ENCODE measurements around the gene BEST3. TPM values are rescaled to one million over a fixed set of nuclear protein-coding genes. Genes with fewer than 3 reads are reported as not detected.
"Not testable (repeated sequence)": the region's sequence is repeated elsewhere in the genome, so short reads cannot be mapped to it uniquely, and the experiment has no call there.

The BEST3 gene
- total RNA-seq, 1 experiment from 2014 or later, result not detected

DNA sequence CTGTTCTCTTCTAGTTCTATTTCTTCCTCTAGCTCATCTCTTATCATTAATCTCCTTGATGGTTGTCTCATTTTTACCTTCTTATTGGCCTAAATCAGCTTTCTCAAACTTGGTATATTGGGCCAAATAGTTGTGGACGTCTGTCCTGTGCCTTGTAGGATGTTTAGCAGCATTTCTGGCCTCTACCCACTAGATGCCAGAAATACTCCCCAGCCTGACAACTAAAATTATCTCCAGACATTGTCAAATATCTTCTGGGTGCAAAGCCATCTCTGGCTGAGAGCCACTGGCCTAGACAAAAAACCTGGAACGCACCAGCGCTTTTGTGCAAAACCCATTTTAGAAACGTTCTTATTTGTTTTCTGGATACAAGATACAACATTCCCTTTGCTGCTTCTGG lies 49.6 kb downstream of the BEST3 start:
- DNase-seq (ENCODE audit: low spot score), result no peak

DNA sequence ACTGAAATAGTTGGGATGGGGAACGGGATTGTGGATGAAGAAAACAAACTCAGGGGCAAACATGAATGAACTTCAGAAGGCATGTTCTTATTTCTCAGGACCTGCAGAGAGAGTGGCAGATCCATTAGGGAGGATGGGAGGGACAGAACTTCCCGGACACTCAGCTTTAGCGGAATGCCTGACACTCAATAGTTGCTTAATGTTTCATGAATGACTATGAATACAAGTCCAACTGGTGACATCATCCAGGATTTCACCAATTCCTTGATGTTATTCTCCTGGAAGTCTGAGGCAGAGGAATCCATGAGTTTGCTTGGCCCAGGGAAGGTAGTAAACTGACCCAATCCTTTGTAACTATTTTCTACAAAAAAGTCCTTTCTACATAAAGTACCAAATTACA lies 50.6 kb downstream of the BEST3 start:
- no peak for DNase-seq (ENCODE audit: low spot score)

DNA sequence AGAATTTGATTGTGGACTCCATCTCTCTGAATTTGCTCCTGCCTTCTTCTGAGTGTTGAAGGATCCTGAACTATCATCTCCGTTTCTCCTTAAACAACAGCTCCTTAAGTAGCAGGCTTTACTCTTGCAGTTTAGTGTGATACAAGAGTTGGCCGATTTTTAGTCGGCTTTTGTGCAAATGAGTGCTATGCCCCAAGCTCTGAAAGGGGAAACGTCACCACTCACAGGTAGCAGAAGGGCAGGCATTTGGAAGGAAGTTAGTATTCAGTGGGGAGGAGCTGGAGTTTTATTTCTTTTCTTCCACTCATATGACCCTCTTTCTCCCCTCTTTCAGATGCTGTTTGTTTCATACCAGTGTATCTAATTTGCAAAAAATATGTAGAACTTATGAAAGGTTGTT lies 51.9 kb downstream of the BEST3 start:
- DNase-seq (ENCODE audit: low spot score), result no peak

DNA sequence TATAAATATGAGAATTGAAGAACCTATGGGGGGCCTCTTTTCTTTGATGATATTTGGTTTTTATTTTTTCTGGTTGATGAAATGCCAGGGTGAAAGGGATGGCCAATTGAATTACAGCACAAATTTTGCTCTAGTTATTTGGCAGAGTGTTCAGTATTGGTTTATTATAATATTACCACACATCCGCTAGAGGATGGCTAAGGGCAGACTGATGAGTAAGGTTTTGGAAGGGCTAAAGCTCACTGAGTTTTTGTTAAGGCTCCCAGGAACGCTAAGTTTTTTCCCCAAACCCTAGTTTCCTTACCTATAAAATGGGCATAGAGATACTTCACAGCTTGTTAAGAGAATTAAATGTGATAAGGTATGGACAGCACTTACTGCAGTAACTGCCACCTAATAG lies 54.1 kb downstream of the BEST3 start:
- no peak for DNase-seq (ENCODE audit: low spot score)

DNA sequence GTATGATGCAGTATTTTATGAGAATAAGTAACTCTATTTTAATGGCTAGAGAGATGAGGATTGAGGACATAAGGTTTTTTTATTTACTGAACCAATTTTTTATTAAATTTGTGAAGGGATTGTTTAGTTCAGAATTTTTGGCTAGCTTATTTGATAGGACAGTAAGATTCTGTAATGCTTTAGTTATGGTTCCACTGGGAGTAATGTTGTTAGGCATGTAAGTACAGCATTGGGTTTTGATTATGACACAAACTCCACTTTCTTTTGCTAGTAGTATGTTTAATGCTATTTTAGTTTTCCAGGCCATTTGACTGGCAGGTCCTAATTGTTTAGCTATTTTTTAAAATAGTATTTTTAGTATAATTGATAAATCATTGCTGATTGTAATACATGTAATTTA lies 54.6 kb downstream of the BEST3 start:
- no peak for DNase-seq (ENCODE audit: low spot score)

DNA sequence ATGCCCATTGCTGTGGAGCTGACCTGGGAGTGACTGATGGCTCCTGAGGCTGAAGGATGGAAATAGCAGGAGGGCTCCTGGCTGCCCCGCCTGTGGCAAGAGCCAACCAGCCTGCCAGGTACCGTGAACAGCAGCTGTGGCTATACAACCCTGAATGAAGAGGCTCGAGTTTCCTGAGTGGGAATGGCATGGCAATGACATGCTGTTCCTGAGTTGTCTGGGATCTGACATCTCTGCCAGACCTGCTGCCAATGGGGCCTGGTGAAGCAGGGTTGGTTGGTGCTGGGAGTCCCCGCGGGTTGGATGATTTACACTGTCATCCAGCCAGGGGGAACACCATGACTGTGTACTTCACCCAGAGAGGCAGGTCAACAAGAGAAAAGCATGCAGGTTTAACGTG lies 56.6 kb downstream of the BEST3 start:
- DNase-seq (ENCODE audit: low spot score), result no peak

DNA sequence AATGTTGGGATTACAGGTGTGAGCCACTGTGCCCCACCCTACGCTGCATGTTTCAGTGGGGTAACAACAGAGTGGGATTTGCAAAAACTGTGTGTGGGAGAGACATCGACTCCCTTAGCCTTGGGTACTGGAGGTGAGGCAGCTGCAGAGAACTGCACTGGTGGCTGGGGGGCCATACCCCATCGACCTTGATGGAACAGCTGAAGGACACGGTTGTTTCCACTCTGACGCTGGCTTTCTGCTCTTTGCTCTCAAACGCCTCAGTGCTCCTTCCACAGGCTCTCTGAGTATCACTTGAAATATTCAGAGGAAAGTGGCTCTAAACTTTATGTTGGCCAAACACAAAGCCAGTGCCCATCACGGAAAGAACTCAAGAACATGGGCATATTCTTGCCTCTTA lies 57.6 kb downstream of the BEST3 start:
- no peak for DNase-seq (ENCODE audit: low spot score)

DNA sequence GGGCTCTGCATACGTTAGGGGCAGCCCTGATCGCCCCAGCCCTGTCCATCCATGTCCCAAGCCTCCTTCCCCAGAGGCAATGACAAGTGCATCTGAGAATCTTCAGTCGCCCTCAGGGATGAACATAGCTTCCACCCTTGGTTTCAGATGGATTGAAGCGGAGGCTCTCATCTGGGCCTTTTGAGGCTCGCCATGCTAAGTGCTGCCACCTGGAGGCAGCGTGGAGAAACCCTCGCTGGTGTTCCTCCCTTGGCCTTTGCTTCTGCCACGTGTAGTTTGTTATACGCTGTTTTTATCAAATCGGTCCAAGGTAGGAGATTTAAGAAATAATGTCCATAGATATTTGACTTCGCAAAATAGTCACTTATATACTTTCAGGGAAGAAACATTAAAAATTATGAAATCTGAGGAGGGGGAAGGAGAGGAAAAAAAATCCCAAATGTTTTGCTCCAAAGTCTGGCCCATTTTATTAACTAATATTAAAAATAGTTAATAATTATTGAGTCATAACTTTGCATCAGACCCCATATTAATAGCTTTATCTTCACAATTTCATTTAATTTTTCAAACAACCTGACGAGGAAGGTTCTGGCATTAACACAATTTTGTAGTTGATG lies 59.6 kb downstream of the BEST3 start:
- peak; percentile 75 for DNase-seq (ENCODE audit: low spot score)

DNA sequence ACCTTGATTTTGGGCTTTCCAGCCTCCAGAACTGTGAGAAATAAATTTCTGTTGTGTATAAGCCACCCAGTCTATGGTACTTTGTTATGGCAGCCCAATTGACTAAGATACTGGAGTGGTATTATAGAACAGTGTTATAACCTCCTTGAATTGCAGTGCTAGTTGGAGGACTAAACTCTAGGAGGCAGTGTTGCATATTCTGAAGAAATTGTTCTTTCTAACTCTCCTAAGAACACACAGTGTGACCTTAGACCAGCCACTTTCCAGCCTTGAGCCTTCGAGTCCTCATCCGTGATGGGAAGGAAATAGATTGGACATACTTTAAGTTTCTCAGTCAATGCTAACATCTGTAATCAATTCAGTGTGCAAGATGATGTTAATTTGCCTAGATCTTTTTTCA lies 66.0 kb downstream of the BEST3 start:
- peak; percentile 12 for DNase-seq (ENCODE audit: low spot score)

DNA sequence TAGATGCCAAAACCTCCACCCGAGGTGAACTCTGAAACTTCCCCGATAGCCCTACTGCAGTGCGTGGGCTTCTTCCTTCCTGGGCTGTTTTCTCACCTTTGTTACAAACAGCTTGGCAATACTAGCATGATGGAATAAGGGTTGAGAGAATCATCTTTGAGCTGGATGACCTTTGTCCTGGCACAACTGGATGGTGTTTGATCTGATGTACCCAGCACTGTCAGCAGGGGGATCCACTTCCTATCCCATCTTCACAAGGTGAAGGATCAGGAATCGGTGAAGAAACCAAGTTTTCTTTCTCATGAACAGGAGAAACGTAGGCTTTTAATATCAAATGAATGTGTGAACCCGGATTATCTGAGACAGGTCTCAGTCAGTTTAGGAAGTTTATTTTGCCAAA lies 68.9 kb downstream of the BEST3 start:
- no peak for DNase-seq (ENCODE audit: low spot score)

DNA sequence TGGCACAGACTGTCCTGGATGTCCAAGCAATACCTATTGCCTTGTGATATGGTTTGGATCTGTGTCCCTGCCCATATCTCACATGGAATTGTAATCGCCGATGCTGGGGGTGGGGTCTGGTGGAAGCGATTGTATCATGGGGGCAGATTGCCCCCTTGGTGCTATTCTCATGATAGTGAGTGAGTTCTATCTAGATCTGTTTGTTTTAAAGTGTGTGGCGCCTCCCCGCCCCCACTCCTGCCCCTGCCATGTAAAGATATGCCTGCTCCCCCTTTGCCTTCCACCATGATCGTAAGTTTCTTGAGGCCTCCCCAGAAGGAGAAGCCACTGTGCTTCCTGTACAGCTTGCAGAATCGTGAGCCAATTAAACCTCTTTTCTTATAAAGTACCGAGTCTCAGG lies 71.6 kb downstream of the BEST3 start:
- DNase-seq (ENCODE audit: low spot score), result no peak

DNA sequence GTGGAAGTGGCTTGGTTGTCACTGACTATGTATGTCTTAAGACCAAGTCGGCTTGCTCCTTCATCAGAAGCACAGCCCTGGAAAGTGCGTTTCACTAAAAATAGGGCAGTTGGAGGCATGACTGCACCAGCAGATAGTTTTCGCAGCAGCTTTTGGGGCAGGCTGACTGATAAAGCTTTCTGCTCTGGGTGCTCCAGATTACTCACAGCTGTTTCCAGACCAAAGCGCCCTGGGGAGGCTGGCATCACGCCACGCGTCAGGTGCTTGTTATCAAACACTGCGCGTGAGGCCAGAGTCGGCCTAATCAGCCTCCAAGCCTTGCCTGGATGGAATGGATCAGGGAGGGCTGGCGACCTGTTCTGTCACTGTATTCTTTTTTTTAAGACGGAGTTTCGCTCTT lies 75.1 kb downstream of the BEST3 start:
- no peak for DNase-seq (ENCODE audit: low spot score)

DNA sequence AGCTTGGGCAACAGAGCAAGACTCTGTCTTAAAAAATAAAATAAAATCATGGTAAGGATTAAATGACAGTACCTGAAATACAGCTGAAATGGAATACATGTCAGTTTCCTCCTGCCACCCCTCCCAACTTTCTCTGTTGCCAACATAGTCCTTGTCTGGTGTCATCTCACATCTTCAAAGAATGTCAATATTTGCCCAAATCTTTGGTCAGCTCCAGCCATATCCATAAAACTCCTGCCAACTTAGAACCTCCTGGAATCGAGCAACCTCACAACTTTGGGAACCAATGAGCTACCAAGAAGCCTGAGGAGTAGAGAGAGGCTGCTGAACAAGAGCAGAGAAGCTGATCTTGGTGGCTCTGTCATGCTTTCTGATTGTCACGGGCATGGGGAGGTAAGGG lies 77.6 kb downstream of the BEST3 start:
- no peak for DNase-seq (ENCODE audit: low spot score)

DNA sequence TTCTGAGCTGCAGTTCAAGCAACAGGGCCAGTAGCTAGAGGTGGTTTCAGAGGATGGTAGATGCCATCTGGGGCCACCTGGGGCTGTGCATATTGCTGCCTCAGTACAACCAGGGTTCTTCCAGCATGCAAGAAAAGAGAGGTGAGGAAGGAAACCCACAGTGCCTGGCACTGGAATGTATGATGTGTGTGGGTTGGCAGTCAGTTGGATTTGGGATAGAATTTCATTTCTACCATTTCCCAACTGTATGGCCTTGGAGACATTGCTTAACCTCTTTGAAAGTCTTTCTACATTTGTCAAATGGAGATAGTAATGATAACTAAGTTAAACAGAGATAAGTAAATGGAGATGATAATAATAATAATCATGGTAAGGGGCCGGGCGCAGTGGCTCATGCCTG lies 78.2 kb downstream of the BEST3 start:
- no peak for DNase-seq (ENCODE audit: low spot score)

DNA sequence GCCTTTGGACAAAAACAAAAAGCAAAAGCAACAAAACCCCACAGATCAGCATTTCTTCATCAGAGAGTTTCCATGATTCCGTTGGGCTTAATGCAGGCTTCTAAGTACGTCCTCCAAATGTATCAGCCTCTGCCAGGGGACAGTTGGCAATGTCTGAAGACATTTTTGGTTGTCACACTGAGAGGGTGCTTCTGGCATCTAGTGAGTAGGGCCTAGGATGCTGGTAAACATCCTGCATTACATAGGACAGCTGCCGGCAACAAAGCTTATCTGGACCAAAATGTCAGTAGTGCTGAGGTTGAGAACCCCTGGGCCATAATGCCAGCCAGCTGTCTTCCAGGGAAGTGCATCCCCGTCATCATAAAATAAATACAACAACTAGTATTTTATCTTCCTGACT lies 79.0 kb downstream of the BEST3 start:
- DNase-seq (ENCODE audit: low spot score), result no peak

DNA sequence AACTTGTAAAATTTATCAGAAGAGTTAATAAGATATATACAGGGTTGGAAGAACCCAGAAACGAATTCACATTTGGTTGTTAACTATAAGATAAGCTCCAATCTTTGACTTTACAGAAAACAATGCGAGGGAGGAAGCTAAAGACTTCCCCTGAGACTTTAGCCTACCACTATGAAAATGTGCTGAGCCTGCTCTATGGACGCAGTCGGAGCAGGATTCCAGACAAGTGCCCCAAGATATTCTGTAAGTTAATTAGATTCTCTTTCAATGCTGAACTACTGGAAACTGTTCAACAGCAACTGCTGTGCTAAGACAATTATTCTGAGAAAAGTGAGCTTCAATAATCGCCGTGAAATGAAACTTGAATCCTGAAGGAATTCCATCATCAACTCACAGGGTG lies 80.1 kb downstream of the BEST3 start:
- no peak for DNase-seq (ENCODE audit: low spot score)

DNA sequence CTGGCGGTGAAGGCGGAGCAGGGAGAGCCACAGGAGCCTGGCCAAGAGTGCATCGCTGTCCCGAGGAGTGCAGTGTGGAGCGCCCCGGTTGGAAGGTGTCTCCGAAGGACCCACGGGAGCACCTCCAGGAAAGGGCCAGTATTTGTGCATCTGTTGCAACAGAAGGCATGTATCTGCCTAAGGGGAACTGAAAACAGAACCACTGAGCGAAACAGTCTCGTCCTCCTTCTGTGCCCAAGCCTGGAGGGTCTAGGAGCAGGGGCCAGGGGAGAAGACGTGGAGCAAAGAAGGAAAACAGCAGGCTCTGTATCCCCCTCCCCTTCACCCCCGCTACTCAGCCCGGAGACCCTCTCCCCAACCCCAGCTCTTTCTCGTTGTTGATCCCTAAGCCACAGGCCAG lies 83.1 kb downstream of the BEST3 start:
- DNase-seq (ENCODE audit: low spot score), result no peak

DNA sequence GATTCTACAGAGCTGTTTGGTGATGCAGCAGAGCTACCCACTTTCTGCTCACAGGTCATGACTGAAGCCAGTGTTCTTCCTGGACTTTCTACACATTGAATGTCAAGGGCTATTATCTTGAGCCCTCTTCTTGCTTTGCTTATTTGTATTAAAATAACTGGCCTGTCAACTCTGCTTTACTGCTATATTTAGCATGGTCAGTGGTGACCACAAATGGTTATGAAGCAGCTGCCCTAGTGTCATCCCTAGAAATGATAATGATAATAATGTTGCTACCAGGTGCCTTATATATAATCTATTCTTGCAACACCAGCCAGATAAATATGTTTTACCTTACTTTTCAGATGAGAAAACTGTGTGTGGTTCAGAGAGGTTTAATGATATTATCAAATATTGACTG lies 85.8 kb downstream of the BEST3 start:
- DNase-seq (ENCODE audit: low spot score), result no peak

DNA sequence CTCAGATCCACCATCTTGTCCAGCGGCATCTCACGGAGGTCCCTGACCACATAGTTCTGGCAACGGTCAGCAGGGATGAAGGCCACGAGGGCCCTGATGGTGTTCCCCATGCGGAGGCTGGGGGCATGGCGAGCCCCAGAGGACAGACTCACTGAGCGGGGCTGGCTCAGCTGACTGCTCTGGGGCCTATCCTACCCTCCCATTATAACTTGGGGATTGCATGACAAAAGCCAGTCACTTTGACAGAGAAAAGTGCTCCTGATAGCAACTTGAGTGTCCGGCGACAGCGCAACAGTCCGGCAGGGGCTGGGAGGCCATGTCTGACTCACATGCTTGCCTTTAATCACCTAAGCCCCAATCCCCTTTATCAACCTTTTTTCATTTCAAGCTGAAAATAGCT lies 88.4 kb downstream of the BEST3 start, which contains the start of gene LRRC10:
TSS of gene LRRC10 (minus strand) at position 179 of the 400 bp plus-strand sequence. CDS start at position 110, 69 bp downstream.
- no peak for DNase-seq (ENCODE audit: low spot score)

DNA sequence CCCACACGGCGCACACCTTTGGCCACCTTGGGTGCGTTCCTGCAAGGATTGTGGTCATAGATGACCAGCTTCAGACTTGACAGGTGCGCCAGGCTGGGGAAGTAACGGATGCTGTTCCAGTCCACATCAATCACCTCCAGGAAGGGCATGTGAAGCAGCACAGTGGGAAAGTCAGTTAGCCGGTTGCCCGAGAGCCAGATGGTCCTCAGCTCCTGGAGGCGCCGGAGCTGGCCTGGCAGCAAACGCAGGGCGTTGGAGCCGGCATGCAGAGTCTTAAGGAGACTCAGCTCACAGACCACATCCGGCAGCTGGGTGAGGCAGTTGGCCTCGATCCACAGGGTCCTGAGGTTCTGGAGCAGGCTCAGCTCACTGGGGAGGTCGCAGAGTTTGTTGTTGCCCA lies 89.0 kb downstream of the BEST3 start:
- no peak for DNase-seq (ENCODE audit: low spot score)

DNA sequence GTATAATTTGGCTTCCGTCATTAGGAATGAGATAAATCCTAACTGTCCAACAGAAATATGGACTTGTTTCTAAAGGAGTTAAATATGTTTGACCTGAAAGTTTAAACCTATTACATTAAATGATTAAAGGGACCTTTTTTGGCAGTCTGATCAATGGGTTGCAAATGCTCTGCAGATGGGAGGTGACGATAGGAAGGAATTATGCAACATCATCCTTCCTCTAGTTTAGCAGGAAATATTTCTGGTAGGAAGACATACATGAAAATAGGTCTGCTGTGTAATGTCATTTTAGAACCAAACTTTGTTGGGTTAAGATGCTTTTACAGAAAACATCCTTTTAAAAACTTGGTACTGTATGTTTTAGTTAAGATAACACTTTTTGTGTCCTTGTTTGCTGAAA lies 91.0 kb downstream of the BEST3 start:
- no peak for DNase-seq (ENCODE audit: low spot score)

DNA sequence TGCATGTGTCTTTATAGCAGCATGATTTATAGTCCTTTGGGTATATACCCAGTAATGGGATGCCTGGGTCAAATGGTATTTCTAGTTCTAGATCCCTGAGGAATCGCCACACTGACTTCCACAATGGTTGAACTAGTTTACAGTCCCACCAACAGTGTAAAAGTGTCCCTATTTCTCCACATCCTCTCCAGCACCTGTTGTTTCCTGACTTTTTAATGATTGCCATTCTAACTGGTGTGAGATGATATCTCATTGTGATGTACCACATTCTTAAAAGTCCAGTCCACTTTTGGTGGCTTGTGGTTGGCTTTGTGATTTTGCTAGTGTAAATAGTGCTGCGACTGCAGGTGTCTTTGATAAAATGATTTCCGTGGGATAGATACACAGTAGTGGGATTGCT lies 94.8 kb downstream of the BEST3 start:
- not testable (repeated sequence) for DNase-seq (ENCODE audit: low spot score)
